K562 (cell line): ENCODE measurements around the gene MAGI2. TPM values are rescaled to one million over a fixed set of nuclear protein-coding genes. Genes with fewer than 3 reads are reported as not detected.

Experiments
- EGR1 ChIP-seq: fragments of 450-650 bp; conservative IDR thresholded peaks from 2 replicates; pipeline ENCODE4 v1.6.1; 2017; ENCODE audit warnings: mild to moderate bottlenecking
- EHMT2 ChIP-seq: fragments of 450-650 bp; IDR thresholded peaks from 2 replicates; pipeline ENCODE4 v1.6.1; 2018; ENCODE audit warnings: antibody characterized with exemption
- GABPB2 ChIP-seq: fragments of 250-450 bp; sonication (Bioruptor Pico); conservative IDR thresholded peaks from 2 replicates; pipeline ENCODE4 v1.5.1; 2021; ENCODE audit warnings: mild to moderate bottlenecking
- MTF1 ChIP-seq: fragments of 250-450 bp; sonication (Bioruptor Pico); IDR thresholded peaks from 2 replicates; pipeline ENCODE4 v1.9.0; 2021; ENCODE audit warnings: moderate library complexity, mild to moderate bottlenecking, inconsistent platforms, borderline replicate concordance
- NFE2 ChIP-seq: IDR thresholded peaks from 2 replicates; pipeline ENCODE4 v1.6.1; 2014; ENCODE audit warnings: antibody characterized with exemption, low read depth
- NR1H2 ChIP-seq: sonication (generic); formaldehyde crosslinking; IDR thresholded peaks from 2 replicates; pipeline ENCODE4 v1.4.0; 2020; ENCODE audit warnings: mild to moderate bottlenecking, missing genetic modification reagents
- OTX1 ChIP-seq: fragments of 450-650 bp; formaldehyde crosslinking; IDR thresholded peaks from 2 replicates; pipeline ENCODE4 v1.4.0; 2022; ENCODE audit warnings: mild to moderate bottlenecking
- RCOR1 ChIP-seq, 2 experiments: IDR thresholded peaks; 2 replicates each; pipeline ENCODE4 v1.6.1; 2012; ENCODE audit warnings: low read depth in 2 of 2, low read length in 2 of 2, borderline replicate concordance in 1 of 2, improper control_type of control experiment in 1 of 2
- ZNF3 ChIP-seq: fragments of 250-450 bp; sonication (Bioruptor Pico); IDR thresholded peaks from 2 replicates; pipeline ENCODE4 v1.5.0; 2021; ENCODE audit warnings: mild to moderate bottlenecking, moderate library complexity
- ZNF507 ChIP-seq: conservative IDR thresholded peaks from 2 replicates; pipeline ENCODE4 v1.6.1; 2017; ENCODE audit warnings: missing genetic modification characterization, missing compliant biosample characterization
- polyA plus RNA-seq, 8 experiments: library from polyadenylated mRNA; depleted of rRNA in 4 of 8; stranded (reverse) in 5 of 8; unstranded in 3 of 8; fragments of >200 nt; fragmentation: Nextera tagmentation in 2 of 8; fragmentation: Illumina TruSeq in 1 of 8; extraction: Ambion mirVana in 2 of 8; extraction: Trizol in 1 of 8; gene quantifications; 2 replicates each; pipeline versions ENCODE4 v1.2.1 to v1.2.3, GENCODE V29; 2011 to 2014; ENCODE audit warnings: inconsistent platforms in 1 of 8, missing spikeins in 1 of 8
- total RNA-seq, 7 experiments: library from RNA; depleted of rRNA in 6 of 7; stranded (reverse); fragments of >200 nt in 6 of 7; fragmentation: Illumina TruSeq in 2 of 7; extraction: Trizol in 2 of 7; gene quantifications; 2 replicates each; pipeline versions ENCODE4 v1.2.1 to v1.2.3, GENCODE V29; 2011 to 2021; ENCODE audit warnings: low replicate concordance in 1 of 7
- TF ChIP-seq, protein P1 (sequence below): fragments of 450-650 bp; IDR thresholded peaks from 2 replicates; pipeline ENCODE4 v1.6.1; 2016; ENCODE audit warnings: low read depth

The MAGI2 gene
- total and polyA plus RNA-seq, 9 of the 15 experiments (the other 6 are each of a cell fraction or from before 2014, with no cell fraction given): 0.27 to 1.4 (median 0.70) TPM

DNA sequence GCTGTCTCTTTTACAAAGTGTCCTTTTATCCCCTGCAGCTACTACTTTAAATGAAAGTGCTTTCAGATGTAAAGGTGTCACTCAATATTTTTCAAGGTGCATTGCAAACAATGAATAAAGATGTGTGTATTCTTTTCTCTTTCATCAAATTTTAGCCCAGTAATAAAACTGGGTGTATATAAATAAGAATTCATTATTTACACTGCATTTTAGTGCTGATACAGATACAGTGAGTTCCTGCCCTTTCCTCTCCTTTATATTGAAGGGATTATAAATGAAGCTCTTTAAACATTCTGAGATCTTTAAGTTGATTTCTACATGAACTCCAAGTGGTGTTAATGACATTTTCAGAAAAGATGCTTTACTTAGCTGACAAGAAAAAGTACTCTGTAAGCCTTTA, 1137.4 kb downstream of the MAGI2 start (continued):
- TF ChIP-seq, protein P1, sequence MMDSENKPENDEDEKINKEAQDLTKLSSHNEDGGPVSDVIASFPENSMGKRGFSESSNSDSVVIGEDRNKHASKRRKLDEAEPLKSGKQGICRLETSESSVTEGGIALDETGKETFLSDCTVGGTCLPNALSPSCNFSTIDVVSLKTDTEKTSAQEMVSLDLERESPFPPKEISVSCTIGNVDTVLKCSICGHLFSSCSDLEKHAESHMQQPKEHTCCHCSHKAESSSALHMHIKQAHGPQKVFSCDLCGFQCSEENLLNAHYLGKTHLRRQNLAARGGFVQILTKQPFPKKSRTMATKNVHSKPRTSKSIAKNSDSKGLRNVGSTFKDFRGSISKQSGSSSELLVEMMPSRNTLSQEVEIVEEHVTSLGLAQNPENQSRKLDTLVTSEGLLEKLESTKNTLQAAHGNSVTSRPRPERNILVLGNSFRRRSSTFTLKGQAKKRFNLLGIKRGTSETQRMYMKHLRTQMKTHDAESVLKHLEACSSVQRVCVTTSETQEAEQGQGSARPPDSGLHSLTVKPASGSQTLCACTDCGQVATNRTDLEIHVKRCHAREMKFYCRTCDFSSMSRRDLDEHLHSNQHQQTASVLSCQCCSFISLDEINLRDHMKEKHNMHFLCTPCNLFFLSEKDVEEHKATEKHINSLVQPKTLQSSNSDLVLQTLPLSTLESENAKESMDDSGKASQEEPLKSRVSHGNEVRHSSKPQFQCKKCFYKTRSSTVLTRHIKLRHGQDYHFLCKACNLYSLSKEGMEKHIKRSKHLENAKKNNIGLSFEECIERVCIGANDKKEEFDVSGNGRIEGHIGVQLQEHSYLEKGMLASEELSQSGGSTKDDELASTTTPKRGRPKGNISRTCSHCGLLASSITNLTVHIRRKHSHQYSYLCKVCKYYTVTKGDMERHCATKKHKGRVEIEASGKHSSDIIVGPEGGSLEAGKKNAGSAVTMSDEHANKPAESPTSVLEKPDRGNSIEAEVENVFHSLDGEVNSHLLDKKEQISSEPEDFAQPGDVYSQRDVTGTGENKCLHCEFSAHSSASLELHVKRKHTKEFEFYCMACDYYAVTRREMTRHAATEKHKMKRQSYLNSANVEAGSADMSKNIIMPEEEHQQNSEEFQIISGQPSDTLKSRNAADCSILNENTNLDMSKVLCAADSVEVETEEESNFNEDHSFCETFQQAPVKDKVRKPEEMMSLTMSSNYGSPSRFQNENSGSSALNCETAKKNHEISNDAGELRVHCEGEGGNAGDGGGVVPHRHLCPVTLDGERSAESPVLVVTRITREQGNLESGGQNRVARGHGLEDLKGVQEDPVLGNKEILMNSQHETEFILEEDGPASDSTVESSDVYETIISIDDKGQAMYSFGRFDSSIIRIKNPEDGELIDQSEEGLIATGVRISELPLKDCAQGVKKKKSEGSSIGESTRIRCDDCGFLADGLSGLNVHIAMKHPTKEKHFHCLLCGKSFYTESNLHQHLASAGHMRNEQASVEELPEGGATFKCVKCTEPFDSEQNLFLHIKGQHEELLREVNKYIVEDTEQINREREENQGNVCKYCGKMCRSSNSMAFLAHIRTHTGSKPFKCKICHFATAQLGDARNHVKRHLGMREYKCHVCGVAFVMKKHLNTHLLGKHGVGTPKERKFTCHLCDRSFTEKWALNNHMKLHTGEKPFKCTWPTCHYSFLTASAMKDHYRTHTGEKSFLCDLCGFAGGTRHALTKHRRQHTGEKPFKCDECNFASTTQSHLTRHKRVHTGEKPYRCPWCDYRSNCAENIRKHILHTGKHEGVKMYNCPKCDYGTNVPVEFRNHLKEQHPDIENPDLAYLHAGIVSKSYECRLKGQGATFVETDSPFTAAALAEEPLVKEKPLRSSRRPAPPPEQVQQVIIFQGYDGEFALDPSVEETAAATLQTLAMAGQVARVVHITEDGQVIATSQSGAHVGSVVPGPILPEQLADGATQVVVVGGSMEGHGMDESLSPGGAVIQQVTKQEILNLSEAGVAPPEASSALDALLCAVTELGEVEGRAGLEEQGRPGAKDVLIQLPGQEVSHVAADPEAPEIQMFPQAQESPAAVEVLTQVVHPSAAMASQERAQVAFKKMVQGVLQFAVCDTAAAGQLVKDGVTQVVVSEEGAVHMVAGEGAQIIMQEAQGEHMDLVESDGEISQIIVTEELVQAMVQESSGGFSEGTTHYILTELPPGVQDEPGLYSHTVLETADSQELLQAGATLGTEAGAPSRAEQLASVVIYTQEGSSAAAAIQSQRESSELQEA: no peak
- TF ChIP-seq MTF1 (CRISPR knock-in tag) (no peak), ZNF507 (tag) (no peak), ZNF3 (CRISPR knock-in tag) (no peak), NR1H2 (CRISPR knock-in tag) (no peak), NFE2 (no peak), EHMT2 (no peak), GABPB2 (CRISPR knock-in tag) (no peak), RCOR1 (IDR thresholded peaks at IDR 0.05; ENCODE audit: borderline replicate concordance in 1 of 2, low read depth in 2 of 2, low read length in 2 of 2) (no peak), EGR1 (no peak), OTX1 (CRISPR knock-in tag) (no peak)
